ENCODE measurements around the gene PLXDC1. TPM values are rescaled to one million over a fixed set of nuclear protein-coding genes. Genes with fewer than 3 reads are reported as not detected.

Gene PLXDC1
- total and polyA plus RNA-seq, 2 experiments from 2014 or later, result 0.28 to 0.91 TPM

DNA sequence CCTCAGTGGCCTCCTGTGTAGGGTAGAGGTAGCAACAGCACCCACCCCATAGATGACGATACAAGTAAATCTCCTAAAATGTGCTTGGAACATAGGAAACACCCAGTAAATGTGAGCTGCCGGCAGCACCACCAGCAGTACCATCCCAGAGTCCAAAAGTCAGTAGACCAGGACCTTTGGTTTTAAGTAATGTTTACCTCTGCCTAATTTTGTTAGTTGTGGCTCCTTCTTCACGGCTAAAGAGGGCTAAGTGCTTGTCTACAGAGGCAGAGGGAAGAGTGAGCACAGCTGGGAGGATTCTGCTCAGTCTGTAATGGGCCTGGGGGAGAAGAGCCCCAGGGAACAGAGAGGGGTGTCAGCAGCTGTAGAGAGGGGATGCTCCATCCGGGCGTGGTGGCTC lies 92.9 kb downstream of the PLXDC1 start (continued):
- no peak for TF ChIP-seq EZH2 (IDR thresholded peaks at IDR 0.05; ENCODE audit: low read depth, unreplicated experiment)
- TF ChIP-seq, protein P1, sequence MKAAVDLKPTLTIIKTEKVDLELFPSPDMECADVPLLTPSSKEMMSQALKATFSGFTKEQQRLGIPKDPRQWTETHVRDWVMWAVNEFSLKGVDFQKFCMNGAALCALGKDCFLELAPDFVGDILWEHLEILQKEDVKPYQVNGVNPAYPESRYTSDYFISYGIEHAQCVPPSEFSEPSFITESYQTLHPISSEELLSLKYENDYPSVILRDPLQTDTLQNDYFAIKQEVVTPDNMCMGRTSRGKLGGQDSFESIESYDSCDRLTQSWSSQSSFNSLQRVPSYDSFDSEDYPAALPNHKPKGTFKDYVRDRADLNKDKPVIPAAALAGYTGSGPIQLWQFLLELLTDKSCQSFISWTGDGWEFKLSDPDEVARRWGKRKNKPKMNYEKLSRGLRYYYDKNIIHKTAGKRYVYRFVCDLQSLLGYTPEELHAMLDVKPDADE (IDR thresholded peaks at IDR 0.05), result no peak
- no peak for TF ChIP-seq CREB1 (CRISPR knock-in tag; IDR thresholded peaks at IDR 0.05; ENCODE audit: low read depth)
- TF ChIP-seq, protein P2, sequence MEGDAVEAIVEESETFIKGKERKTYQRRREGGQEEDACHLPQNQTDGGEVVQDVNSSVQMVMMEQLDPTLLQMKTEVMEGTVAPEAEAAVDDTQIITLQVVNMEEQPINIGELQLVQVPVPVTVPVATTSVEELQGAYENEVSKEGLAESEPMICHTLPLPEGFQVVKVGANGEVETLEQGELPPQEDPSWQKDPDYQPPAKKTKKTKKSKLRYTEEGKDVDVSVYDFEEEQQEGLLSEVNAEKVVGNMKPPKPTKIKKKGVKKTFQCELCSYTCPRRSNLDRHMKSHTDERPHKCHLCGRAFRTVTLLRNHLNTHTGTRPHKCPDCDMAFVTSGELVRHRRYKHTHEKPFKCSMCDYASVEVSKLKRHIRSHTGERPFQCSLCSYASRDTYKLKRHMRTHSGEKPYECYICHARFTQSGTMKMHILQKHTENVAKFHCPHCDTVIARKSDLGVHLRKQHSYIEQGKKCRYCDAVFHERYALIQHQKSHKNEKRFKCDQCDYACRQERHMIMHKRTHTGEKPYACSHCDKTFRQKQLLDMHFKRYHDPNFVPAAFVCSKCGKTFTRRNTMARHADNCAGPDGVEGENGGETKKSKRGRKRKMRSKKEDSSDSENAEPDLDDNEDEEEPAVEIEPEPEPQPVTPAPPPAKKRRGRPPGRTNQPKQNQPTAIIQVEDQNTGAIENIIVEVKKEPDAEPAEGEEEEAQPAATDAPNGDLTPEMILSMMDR (conservative IDR thresholded peaks at IDR 0.05; ENCODE audit: low read depth in 2 of 2), result no peak

- no peaks in the 10 kb centered on the region for H3K79me2 ChIP-seq (replicated peaks; ENCODE audit: insufficient read depth)
- H3F3A ChIP-seq (replicated peaks; ENCODE audit: low read depth), result 0 out of 2 replicates have a peak, but pooled peaks cover 4% of the 10 kb centered on the region
- no peak for DNase-seq (ENCODE audit: low spot score)
- no peaks in the 10 kb centered on the region for H4K20me1 ChIP-seq (replicated peaks; ENCODE audit: insufficient read depth)
- peak overlapping the region; percentile 72 for H3K4me2 ChIP-seq
- no peak for ATAC-seq
- H3K27me3 ChIP-seq (ENCODE audit: insufficient read depth), result no peaks in the 10 kb centered on the region
- H3K9me2 ChIP-seq (ENCODE audit: insufficient read depth), result no peaks in the 10 kb centered on the region
- peak overlapping the region; percentile 60 for H3K4me3 ChIP-seq
- H2AFZ ChIP-seq, result no peak overlapping the region; the same call in 1 of the 2 replicates
- peaks cover 5% of the 10 kb centered on the region; the same call in 2 of the 3 replicates for H3K36me3 Mint-ChIP-seq (ENCODE audit: low read depth)
- peaks cover 7% of the 10 kb centered on the region for H3K27me3 Mint-ChIP-seq (ENCODE audit: insufficient read depth, low read depth, poor library complexity)
- H3K4me1 Mint-ChIP-seq, result peaks cover 13% of the 10 kb centered on the region
- H3K27ac Mint-ChIP-seq, result no peak overlapping the region
- H3K4me3 Mint-ChIP-seq, result peak overlapping the region; percentile 78
- H3K9me3 Mint-ChIP-seq, result peaks cover 9% of the 10 kb centered on the region
- H3K27ac ChIP-seq (ENCODE audit: low read depth), result no peak overlapping the region
- 0 out of 2 replicates have a peak, but pooled peaks cover 3% of the 10 kb centered on the region for H3K4me1 ChIP-seq (ENCODE audit: insufficient read depth)
- no peaks in the 10 kb centered on the region for H3K36me3 ChIP-seq (ENCODE audit: insufficient read depth)
- no peak for TF ChIP-seq JUNB (IDR thresholded peaks at IDR 0.05; ENCODE audit: unreplicated experiment)
- no peak for TF ChIP-seq EZH2phosphoT487 (IDR thresholded peaks at IDR 0.05; ENCODE audit: unreplicated experiment)
- no peak for TF ChIP-seq CREB1 (CRISPR knock-in tag; IDR thresholded peaks at IDR 0.05; ENCODE audit: low read depth)
- TF ChIP-seq, protein P3, sequence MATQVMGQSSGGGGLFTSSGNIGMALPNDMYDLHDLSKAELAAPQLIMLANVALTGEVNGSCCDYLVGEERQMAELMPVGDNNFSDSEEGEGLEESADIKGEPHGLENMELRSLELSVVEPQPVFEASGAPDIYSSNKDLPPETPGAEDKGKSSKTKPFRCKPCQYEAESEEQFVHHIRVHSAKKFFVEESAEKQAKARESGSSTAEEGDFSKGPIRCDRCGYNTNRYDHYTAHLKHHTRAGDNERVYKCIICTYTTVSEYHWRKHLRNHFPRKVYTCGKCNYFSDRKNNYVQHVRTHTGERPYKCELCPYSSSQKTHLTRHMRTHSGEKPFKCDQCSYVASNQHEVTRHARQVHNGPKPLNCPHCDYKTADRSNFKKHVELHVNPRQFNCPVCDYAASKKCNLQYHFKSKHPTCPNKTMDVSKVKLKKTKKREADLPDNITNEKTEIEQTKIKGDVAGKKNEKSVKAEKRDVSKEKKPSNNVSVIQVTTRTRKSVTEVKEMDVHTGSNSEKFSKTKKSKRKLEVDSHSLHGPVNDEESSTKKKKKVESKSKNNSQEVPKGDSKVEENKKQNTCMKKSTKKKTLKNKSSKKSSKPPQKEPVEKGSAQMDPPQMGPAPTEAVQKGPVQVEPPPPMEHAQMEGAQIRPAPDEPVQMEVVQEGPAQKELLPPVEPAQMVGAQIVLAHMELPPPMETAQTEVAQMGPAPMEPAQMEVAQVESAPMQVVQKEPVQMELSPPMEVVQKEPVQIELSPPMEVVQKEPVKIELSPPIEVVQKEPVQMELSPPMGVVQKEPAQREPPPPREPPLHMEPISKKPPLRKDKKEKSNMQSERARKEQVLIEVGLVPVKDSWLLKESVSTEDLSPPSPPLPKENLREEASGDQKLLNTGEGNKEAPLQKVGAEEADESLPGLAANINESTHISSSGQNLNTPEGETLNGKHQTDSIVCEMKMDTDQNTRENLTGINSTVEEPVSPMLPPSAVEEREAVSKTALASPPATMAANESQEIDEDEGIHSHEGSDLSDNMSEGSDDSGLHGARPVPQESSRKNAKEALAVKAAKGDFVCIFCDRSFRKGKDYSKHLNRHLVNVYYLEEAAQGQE (IDR thresholded peaks at IDR 0.05; ENCODE audit: unreplicated experiment), result no peak
- no peak for TF ChIP-seq POLR2AphosphoS5 (IDR thresholded peaks at IDR 0.05; ENCODE audit: low read depth)
- TF ChIP-seq ZNF331 (CRISPR knock-in tag; IDR thresholded peaks at IDR 0.05; ENCODE audit: low read depth), result no peak
- no peak for TF ChIP-seq STAT1 (IDR thresholded peaks at IDR 0.05; ENCODE audit: unreplicated experiment)
- TF ChIP-seq, protein P1 (IDR thresholded peaks at IDR 0.05), result no peak
- TF ChIP-seq, protein P4, sequence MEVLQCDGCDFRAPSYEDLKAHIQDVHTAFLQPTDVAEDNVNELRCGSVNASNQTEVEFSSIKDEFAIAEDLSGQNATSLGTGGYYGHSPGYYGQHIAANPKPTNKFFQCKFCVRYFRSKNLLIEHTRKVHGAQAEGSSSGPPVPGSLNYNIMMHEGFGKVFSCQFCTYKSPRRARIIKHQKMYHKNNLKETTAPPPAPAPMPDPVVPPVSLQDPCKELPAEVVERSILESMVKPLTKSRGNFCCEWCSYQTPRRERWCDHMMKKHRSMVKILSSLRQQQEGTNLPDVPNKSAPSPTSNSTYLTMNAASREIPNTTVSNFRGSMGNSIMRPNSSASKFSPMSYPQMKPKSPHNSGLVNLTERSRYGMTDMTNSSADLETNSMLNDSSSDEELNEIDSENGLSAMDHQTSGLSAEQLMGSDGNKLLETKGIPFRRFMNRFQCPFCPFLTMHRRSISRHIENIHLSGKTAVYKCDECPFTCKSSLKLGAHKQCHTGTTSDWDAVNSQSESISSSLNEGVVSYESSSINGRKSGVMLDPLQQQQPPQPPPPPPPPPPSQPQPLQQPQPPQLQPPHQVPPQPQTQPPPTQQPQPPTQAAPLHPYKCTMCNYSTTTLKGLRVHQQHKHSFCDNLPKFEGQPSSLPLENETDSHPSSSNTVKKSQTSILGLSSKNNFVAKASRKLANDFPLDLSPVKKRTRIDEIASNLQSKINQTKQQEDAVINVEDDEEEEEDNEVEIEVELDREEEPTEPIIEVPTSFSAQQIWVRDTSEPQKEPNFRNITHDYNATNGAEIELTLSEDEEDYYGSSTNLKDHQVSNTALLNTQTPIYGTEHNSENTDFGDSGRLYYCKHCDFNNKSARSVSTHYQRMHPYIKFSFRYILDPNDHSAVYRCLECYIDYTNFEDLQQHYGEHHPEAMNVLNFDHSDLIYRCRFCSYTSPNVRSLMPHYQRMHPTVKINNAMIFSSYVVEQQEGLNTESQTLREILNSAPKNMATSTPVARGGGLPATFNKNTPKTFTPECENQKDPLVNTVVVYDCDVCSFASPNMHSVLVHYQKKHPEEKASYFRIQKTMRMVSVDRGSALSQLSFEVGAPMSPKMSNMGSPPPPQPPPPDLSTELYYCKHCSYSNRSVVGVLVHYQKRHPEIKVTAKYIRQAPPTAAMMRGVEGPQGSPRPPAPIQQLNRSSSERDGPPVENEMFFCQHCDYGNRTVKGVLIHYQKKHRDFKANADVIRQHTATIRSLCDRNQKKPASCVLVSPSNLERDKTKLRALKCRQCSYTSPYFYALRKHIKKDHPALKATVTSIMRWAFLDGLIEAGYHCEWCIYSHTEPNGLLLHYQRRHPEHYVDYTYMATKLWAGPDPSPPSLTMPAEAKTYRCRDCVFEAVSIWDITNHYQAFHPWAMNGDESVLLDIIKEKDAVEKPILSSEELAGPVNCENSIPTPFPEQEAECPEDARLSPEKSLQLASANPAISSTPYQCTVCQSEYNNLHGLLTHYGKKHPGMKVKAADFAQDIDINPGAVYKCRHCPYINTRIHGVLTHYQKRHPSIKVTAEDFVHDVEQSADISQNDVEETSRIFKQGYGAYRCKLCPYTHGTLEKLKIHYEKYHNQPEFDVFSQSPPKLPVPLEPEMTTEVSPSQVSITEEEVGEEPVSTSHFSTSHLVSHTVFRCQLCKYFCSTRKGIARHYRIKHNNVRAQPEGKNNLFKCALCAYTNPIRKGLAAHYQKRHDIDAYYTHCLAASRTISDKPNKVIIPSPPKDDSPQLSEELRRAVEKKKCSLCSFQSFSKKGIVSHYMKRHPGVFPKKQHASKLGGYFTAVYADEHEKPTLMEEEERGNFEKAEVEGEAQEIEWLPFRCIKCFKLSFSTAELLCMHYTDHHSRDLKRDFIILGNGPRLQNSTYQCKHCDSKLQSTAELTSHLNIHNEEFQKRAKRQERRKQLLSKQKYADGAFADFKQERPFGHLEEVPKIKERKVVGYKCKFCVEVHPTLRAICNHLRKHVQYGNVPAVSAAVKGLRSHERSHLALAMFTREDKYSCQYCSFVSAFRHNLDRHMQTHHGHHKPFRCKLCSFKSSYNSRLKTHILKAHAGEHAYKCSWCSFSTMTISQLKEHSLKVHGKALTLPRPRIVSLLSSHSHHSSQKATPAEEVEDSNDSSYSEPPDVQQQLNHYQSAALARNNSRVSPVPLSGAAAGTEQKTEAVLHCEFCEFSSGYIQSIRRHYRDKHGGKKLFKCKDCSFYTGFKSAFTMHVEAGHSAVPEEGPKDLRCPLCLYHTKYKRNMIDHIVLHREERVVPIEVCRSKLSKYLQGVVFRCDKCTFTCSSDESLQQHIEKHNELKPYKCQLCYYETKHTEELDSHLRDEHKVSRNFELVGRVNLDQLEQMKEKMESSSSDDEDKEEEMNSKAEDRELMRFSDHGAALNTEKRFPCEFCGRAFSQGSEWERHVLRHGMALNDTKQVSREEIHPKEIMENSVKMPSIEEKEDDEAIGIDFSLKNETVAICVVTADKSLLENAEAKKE (CRISPR knock-in tag; IDR thresholded peaks at IDR 0.05), result no peak
Observed at GRCh38 chr17:39057701-39058206, 93.7 kb downstream of the PLXDC1 start.
